Esophagus muscularis mucosa (tissue), 4 donors: ENCODE data around the gene PRND. TPM values are rescaled to one million over a fixed set of nuclear protein-coding genes. Genes with fewer than 3 reads are reported as not detected.
A peak's percentile ranks its signal among the peaks of the same experiment; 100 is the strongest.

ENCODE experiments used
- DNase-seq: peaks from one replicate; pipeline ENCODE4 v3.0.0-alpha.2; 2017; ENCODE audit errors: extremely low spot score
- H3K27ac ChIP-seq, 4 donors: fragments of 200-600 bp; sonication (generic); replicated peaks in 1 of 4; 1 replicate in 3 of 4; 2 replicates in 1 of 4; pipeline ENCODE4 v1.5.1; 2016 to 2019; ENCODE audit warnings: mild to moderate bottlenecking in 1 of 4
- H3K27me3 ChIP-seq, 4 donors: fragments of 200-600 bp; sonication (generic); one replicate each; pipeline versions ENCODE4 v1.5.1 to v1.6.0; 2016 to 2019
- H3K36me3 ChIP-seq, 4 donors: fragments of 200-600 bp; sonication (generic); one replicate each; pipeline ENCODE4 v1.5.1; 2016 to 2019
- H3K4me1 ChIP-seq, 4 donors: fragments of 200-600 bp; sonication (generic); one replicate each; pipeline ENCODE4 v1.5.1; 2016 to 2019
- H3K4me3 ChIP-seq, 4 donors: fragments of 200-600 bp; sonication (generic); 1 replicate in 2 of 4; 2 replicates in 2 of 4; pipeline ENCODE4 v1.5.1; 2016 to 2019; ENCODE audit warnings: mild to moderate bottlenecking in 4 of 4, moderate library complexity in 1 of 4
- H3K9me3 ChIP-seq, 4 donors: fragments of 200-600 bp; sonication (generic); 1 replicate in 3 of 4; 2 replicates in 1 of 4; pipeline ENCODE4 v1.5.1; 2016 to 2019
- CTCF ChIP-seq, 3 experiments: fragments of 200-600 bp in 2 of 3; fragments of 450-650 bp in 1 of 3; sonication (generic) in 2 of 3; IDR thresholded peaks; one replicate each; pipeline ENCODE4 v1.5.1; 2017 to 2019; ENCODE audit warnings: antibody characterized with exemption in 3 of 3, mild to moderate bottlenecking in 2 of 3, moderate library complexity in 1 of 3
- EP300 ChIP-seq: sonication (generic); formaldehyde crosslinking; IDR thresholded peaks from one replicate; pipeline ENCODE4 v1.6.1; 2017; ENCODE audit warnings: antibody characterized with exemption
- POLR2A ChIP-seq: fragments of 450-650 bp; IDR thresholded peaks from one replicate; pipeline ENCODE4 v1.6.1; 2017; ENCODE audit warnings: antibody characterized with exemption, moderate library complexity, mild to moderate bottlenecking, low read depth
- POLR2AphosphoS5 ChIP-seq, 2 donors: sonication (generic); formaldehyde crosslinking; IDR thresholded peaks; one replicate each; pipeline ENCODE4 v1.6.1; 2017; ENCODE audit warnings: antibody characterized with exemption in 2 of 2
- WGBS: methylation state at CpG from one replicate; pipeline ENCODE4 v1.1.5; 2018; 5-methylcytosine and 5-hydroxymethylcytosine counted together
- intact Hi-C: fragments of 100-400 bp; cut with DNase I; formaldehyde crosslinking; loops from one replicate; pipeline ENCODE4 v1.15.1; 2023
- total RNA-seq, 4 donors: library from RNA; depleted of rRNA; stranded (reverse); fragments of >200 nt; gene quantifications; one replicate each; pipeline versions ENCODE4 v1.1.0 to v1.2.1, GENCODE V29; 2016

PRND gene
- total RNA-seq, 4 donors from 2014 or later, result not detected

DNA sequence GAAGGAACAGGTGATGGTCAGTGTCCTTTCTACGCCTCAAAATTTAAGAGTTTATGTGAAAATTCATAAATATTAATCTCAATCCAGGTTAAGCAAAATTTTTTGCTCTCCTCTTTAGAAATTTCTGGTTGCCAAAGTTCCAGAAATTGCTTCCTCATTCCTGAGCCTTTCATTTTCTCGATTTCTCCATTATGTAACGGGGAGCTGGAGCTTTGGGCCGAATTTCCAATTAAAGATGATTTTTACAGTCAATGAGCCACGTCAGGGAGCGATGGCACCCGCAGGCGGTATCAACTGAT, 35.8 kb upstream of the PRND start:
- Histone ChIP-seq H3K27me3 (no peaks in the 10 kb centered on the region), H3K27ac (peak overlapping the region; percentile 92 to 100 (median 98)), H3K4me3 (peak overlapping the region; percentile 77 to 99 (median 89)), H3K9me3 (no peaks in the 10 kb centered on the region), H3K36me3 (no peaks in the 10 kb centered on the region), H3K4me1 (peaks cover 11 to 57% (median 53%) of the 10 kb centered on the region in 4 donors)
- intact Hi-C loops, result no loop called here
- WGBS, result 8% methylated on average over 8 of the region's 8 CpGs
- TF ChIP-seq POLR2A (no peak), EP300 (no peak), CTCF (IDR thresholded peaks at IDR 0.05) (no peak), POLR2AphosphoS5 (IDR thresholded peaks at IDR 0.05) (no peak)
- DNase-seq, result no peak

- intact Hi-C loops, result no loop called here
- Histone ChIP-seq H3K36me3 (no peaks in the 10 kb centered on the region), H3K9me3 (no peaks in the 10 kb centered on the region), H3K27me3 (no peaks in the 10 kb centered on the region), H3K4me1 (peaks cover 11 to 69% (median 63%) of the 10 kb centered on the region in 4 donors), H3K4me3 (no peak overlapping the region), H3K27ac (peak overlapping the region; percentile 92 to 100 (median 98))
- DNase-seq, result peak; percentile 21
- WGBS, result 50% methylated on average over 2 of the region's 2 CpGs
- TF ChIP-seq EP300 (no peak), CTCF (IDR thresholded peaks at IDR 0.05) (no peak), POLR2A (no peak), POLR2AphosphoS5 (IDR thresholded peaks at IDR 0.05) (no peak)
These were observed 33.4 kb upstream of the PRND start for GRCh38 chr20:4688305-4688704.

- Histone ChIP-seq H3K36me3 (no peaks in the 10 kb centered on the region), H3K4me1 (peaks cover 11 to 69% (median 60%) of the 10 kb centered on the region in 4 donors), H3K9me3 (no peaks in the 10 kb centered on the region), H3K4me3 (no peak overlapping the region), H3K27ac (peak overlapping the region in 3 of 4 donors; percentile 6 to 50 (median 17)), H3K27me3 (no peaks in the 10 kb centered on the region)
- 48% methylated on average over 2 of the region's 2 CpGs for WGBS
- intact Hi-C loops, result no loop called here
- DNase-seq, result peak; percentile 19
- TF ChIP-seq POLR2A, result no peak
- no peak for TF ChIP-seq CTCF (IDR thresholded peaks at IDR 0.05)
- no peak for TF ChIP-seq EP300
- TF ChIP-seq POLR2AphosphoS5 (IDR thresholded peaks at IDR 0.05), result no peak
These were observed 32.5 kb upstream of the PRND start for GRCh38 chr20:4689220-4689619.

- no peak overlapping the region for H3K27ac ChIP-seq
- no peaks in the 10 kb centered on the region for H3K36me3 ChIP-seq
- H3K27me3 ChIP-seq, result no peaks in the 10 kb centered on the region
- WGBS, result 44% methylated on average over 2 of the region's 2 CpGs
- DNase-seq, result no peak
- no peaks in the 10 kb centered on the region for H3K9me3 ChIP-seq
- no peak overlapping the region for H3K4me3 ChIP-seq
- TF ChIP-seq POLR2A (no peak), POLR2AphosphoS5 (IDR thresholded peaks at IDR 0.05) (no peak), EP300 (no peak), CTCF (IDR thresholded peaks at IDR 0.05) (no peak)
- H3K4me1 ChIP-seq, result peaks cover 11 to 53% (median 45%) of the 10 kb centered on the region in 4 donors
- intact Hi-C loops, result no loop called here
These were observed 30.0 kb upstream of the PRND start for GRCh38 chr20:4691753-4692152.

DNA sequence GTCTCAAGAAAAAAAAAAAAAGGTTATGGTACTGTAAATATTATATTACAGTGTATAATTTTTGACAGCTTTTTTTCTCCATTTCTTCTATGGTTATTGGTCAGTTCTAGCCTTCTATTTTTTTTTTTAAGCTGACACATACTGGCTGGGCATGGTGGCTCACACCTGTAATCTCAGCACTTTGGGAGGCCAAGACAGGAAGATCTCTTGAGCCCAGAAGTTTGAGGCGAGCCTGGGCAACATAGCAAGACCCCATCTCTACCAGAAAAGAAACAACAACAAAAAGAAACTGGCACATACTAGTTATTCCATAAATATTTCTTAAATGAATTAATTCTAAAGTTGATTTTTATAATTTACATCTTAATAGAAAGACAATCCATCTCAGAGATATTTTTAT, 27.6 kb upstream of the PRND start:
- no peaks in the 10 kb centered on the region for H3K9me3 ChIP-seq
- intact Hi-C loops, result no loop called here
- no peak overlapping the region for H3K27ac ChIP-seq
- peaks cover 12 to 39% (median 29%) of the 10 kb centered on the region in 4 donors for H3K4me1 ChIP-seq
- no peak for TF ChIP-seq POLR2A
- TF ChIP-seq POLR2AphosphoS5 (IDR thresholded peaks at IDR 0.05), result no peak
- no peak for TF ChIP-seq CTCF (IDR thresholded peaks at IDR 0.05)
- TF ChIP-seq EP300, result no peak
- no peaks in the 10 kb centered on the region for H3K27me3 ChIP-seq
- WGBS, result 95% methylated on average over 1 of the region's 1 CpG
- H3K4me3 ChIP-seq, result no peak overlapping the region
- H3K36me3 ChIP-seq, result peaks cover 0 to 6% (median 2%) of the 10 kb centered on the region in 4 donors
- no peak for DNase-seq
